ENCODE results near the gene HLCS. TPM values are rescaled to one million over a fixed set of nuclear protein-coding genes. Genes with fewer than 3 reads are reported as not detected.

HLCS gene
- total and polyA plus RNA-seq, 2 of the 4 experiments (the other 2 are of a cell fraction) = 10.6 to 21.0 TPM

DNA sequence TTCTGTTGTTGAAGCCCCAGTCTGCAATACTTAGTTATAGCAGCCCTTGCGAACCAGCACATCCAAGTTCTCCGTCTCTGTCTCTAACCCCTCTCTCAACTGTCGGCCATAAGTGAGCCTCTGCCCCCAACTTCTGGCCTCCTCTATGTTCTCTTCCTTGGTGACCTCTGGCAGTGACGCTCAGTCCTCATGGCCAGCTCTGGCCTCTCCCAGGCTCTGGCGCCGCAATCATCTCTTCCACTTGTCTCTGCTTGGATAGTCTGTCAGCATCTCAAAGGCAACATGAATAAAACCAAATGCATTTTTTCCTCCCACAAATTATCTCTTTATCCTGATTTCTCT is 8.4 kb upstream of the HLCS start:
- Histone ChIP-seq H4K91ac (ENCODE audit: insufficient read depth, low read depth, low read length) (no peak overlapping the region), H4K5ac (ENCODE audit: low read depth, low read length) (no peak overlapping the region), H3K14ac (replicated peaks; ENCODE audit: low read depth, low read length) (no peak overlapping the region), H2AK5ac (ENCODE audit: low read depth, low read length) (no peak overlapping the region), H3K23ac (ENCODE audit: low read depth, low read length) (no peak overlapping the region), H2AK9ac (replicated peaks; ENCODE audit: low read depth, low read length, poor library complexity) (no peak overlapping the region), H3K9me3 (ENCODE audit: control insufficient read depth, insufficient read depth, low read length) (no peaks in the 10 kb centered on the region), H2BK120ac (ENCODE audit: low read depth, low read length) (no peak overlapping the region), H3K4me3 (ENCODE audit: insufficient read depth, low read depth, low read length) (no peak overlapping the region), H2BK5ac (ENCODE audit: low read depth, low read length, poor library complexity, severe bottlenecking) (no peak overlapping the region), H3K4ac (ENCODE audit: low read depth, low read length) (no peak overlapping the region), H3K9ac (ENCODE audit: low read depth, low read length) (no peak overlapping the region), H3K18ac (ENCODE audit: low read depth, low read length) (no peak overlapping the region), H3K36me3 (ENCODE audit: control insufficient read depth, insufficient read depth, low read length) (no peaks in the 10 kb centered on the region; the same call in 1 of the 2 replicates), H3K4me1 (ENCODE audit: control insufficient read depth, insufficient read depth, low read length) (peaks cover 5% of the 10 kb centered on the region), H4K20me1 (ENCODE audit: insufficient read depth, low read length) (no peaks in the 10 kb centered on the region), H3K4me2 (ENCODE audit: low read depth, low read length) (no peak overlapping the region), H2AFZ (replicated peaks; ENCODE audit: low read length, poor library complexity) (no peak overlapping the region), H3K27ac (ENCODE audit: insufficient read depth, low read length) (no peak overlapping the region), H2BK15ac (ENCODE audit: low read depth, low read length) (no peak overlapping the region), H3K9me1 (ENCODE audit: insufficient read depth, low read length) (peaks cover 7% of the 10 kb centered on the region; the same call in 1 of the 2 replicates), H4K8ac (ENCODE audit: low read depth in 2 of 2, low read length in 2 of 2) (no peak overlapping the region), H3K79me1 (ENCODE audit: low read depth in 1 of 2, low read length in 2 of 2) (peaks cover 0 to 6% of the 10 kb centered on the region in 2 experiments; a peak in 1 of 4 replicates), H3K56ac (ENCODE audit: extremely low read depth, insufficient read depth, low read length) (no peak overlapping the region), H3K27me3 (ENCODE audit: control insufficient read depth, insufficient read depth, low read length) (no peaks in the 10 kb centered on the region), H2BK20ac (ENCODE audit: low read depth, low read length) (no peak overlapping the region)
- CTCF ChIA-PET = no interaction called here
- 96% methylated on average over 4 of the region's 6 CpGs; no CpG with 5 or more reads in 1 of the 2 experiments for WGBS, 2 experiments (ENCODE audit: extremely low coverage in 2 of 2, insufficient read length in 1 of 2)
- intact Hi-C loops (cut with micrococcal nuclease) = no loop called here
- no TSS peak for BruUV-seq (replicated peaks)
- dilution Hi-C loops (cut with HindIII; ENCODE audit: low sequenced_read_pairs, unreplicated experiment) = no loop called here
- DNase-seq = no peak
- ATAC-seq (ENCODE audit: low read depth) = no peak
- TF ChIP-seq MAZ (IDR thresholded peaks at IDR 0.05; ENCODE audit: borderline replicate concordance, low read depth, low read length) (no peak), MXI1 (IDR thresholded peaks at IDR 0.05; ENCODE audit: borderline replicate concordance, low read depth, low read length) (no peak), SMC3 (IDR thresholded peaks at IDR 0.05; ENCODE audit: low read depth, low read length) (no peak), BHLHE40 (IDR thresholded peaks at IDR 0.05; ENCODE audit: low read depth, low read length) (no peak), NFE2L2 (IDR thresholded peaks at IDR 0.05; ENCODE audit: low read depth, low read length) (no peak), RFX5 (IDR thresholded peaks at IDR 0.05; ENCODE audit: low read depth, low read length) (no peak)
- TF ChIP-seq, protein P1, sequence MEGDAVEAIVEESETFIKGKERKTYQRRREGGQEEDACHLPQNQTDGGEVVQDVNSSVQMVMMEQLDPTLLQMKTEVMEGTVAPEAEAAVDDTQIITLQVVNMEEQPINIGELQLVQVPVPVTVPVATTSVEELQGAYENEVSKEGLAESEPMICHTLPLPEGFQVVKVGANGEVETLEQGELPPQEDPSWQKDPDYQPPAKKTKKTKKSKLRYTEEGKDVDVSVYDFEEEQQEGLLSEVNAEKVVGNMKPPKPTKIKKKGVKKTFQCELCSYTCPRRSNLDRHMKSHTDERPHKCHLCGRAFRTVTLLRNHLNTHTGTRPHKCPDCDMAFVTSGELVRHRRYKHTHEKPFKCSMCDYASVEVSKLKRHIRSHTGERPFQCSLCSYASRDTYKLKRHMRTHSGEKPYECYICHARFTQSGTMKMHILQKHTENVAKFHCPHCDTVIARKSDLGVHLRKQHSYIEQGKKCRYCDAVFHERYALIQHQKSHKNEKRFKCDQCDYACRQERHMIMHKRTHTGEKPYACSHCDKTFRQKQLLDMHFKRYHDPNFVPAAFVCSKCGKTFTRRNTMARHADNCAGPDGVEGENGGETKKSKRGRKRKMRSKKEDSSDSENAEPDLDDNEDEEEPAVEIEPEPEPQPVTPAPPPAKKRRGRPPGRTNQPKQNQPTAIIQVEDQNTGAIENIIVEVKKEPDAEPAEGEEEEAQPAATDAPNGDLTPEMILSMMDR (conservative IDR thresholded peaks at IDR 0.05; ENCODE audit: low read depth, low read length) = no peak
- POLR2A ChIA-PET (ENCODE audit: unreplicated experiment) = no interaction called here
- in situ Hi-C loops (cut with MboI; ENCODE audit: low sequenced_read_pairs) = no loop called here

Measured in IMR-90 (cell line).